ENCODE measurements around the gene FAM149A.

FAM149A gene

DNA sequence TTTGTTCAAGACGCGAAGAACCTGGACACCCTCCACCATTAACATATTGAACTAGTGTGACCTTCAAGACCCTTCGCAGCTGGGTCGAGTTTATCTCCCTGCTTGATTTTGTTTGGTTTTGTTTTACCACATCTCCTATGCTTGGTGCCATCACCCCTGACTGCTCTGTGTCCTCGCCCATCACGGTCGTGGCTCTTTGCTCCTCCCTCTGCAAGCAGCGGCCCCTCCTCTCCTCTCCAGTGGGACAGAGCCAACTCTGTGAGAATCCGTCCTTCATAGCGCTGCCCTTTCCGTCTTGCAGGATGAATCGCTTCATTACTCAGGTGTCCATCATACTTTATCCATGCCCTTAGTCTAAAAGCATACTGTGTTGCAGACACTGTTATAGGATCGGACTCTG lies 9.1 kb upstream of the FAM149A start:
- H3K27ac ChIP-seq (ENCODE audit: low read depth, low read length), result no peak overlapping the region
- no peaks in the 10 kb centered on the region for H3K27me3 ChIP-seq (ENCODE audit: low read length)
- H3K36me3 ChIP-seq (ENCODE audit: low read length), result no peaks in the 10 kb centered on the region
- H3K9me3 ChIP-seq (ENCODE audit: insufficient read depth, low read length), result no peaks in the 10 kb centered on the region
- no peaks in the 10 kb centered on the region for H3K9me2 ChIP-seq (replicated peaks; ENCODE audit: insufficient read depth, low read length)
- no peaks in the 10 kb centered on the region for H3K79me2 ChIP-seq (ENCODE audit: insufficient read depth, low read length)
- no peaks in the 10 kb centered on the region for H3F3A ChIP-seq (ENCODE audit: insufficient read depth)
- H3K4me3 ChIP-seq (ENCODE audit: insufficient read depth, low read length, poor library complexity, severe bottlenecking), result no peak overlapping the region
- H4K20me1 ChIP-seq (ENCODE audit: low read depth, low read length), result no peaks in the 10 kb centered on the region
- TF ChIP-seq, protein P1, sequence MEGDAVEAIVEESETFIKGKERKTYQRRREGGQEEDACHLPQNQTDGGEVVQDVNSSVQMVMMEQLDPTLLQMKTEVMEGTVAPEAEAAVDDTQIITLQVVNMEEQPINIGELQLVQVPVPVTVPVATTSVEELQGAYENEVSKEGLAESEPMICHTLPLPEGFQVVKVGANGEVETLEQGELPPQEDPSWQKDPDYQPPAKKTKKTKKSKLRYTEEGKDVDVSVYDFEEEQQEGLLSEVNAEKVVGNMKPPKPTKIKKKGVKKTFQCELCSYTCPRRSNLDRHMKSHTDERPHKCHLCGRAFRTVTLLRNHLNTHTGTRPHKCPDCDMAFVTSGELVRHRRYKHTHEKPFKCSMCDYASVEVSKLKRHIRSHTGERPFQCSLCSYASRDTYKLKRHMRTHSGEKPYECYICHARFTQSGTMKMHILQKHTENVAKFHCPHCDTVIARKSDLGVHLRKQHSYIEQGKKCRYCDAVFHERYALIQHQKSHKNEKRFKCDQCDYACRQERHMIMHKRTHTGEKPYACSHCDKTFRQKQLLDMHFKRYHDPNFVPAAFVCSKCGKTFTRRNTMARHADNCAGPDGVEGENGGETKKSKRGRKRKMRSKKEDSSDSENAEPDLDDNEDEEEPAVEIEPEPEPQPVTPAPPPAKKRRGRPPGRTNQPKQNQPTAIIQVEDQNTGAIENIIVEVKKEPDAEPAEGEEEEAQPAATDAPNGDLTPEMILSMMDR (IDR thresholded peaks at IDR 0.05; ENCODE audit: insufficient read depth, low read length, poor library complexity, severe bottlenecking), result no peak
- TF ChIP-seq EZH2phosphoT487 (conservative IDR thresholded peaks at IDR 0.05; ENCODE audit: low read length), result no peak
- no peak overlapping the region for H2AFZ ChIP-seq (ENCODE audit: low read depth, low read length, severe bottlenecking)
- H3K4me2 ChIP-seq (ENCODE audit: low read depth, low read length, poor library complexity, severe bottlenecking), result no peak overlapping the region
- no peak overlapping the region for H3K9ac ChIP-seq (ENCODE audit: low read length)

DNA sequence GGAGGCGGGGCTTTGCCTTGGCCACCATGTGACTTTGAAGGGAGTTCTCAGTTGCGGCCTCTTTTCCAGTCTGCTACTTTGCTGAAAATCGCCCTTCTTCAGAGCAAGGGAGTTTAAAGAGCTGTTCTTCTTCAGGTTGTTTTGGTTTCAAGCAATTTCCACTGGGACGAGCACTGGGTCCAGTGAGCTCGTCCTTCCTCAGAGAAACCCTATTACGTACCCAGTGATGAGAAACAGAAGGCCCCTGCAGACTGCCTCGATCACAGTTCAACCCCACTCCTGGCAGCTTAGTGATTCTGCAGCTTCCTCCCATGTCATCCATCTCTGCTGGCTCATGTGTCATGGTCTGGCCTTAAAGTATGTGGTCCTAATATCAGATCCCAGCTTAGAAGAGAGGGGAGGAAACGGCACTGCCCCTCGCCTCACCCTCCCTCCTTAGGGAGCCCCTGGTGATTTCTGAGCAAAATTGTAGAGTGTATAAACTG lies 7.8 kb upstream of the FAM149A start:
- Histone ChIP-seq H3K4me3 (ENCODE audit: insufficient read depth, low read length, poor library complexity, severe bottlenecking) (no peak overlapping the region), H3K27ac (ENCODE audit: low read depth, low read length) (no peak overlapping the region), H4K20me1 (ENCODE audit: low read depth, low read length) (no peaks in the 10 kb centered on the region), H3F3A (ENCODE audit: insufficient read depth) (no peaks in the 10 kb centered on the region), H2AFZ (ENCODE audit: low read depth, low read length, severe bottlenecking) (no peak overlapping the region), H3K9ac (ENCODE audit: low read length) (no peak overlapping the region), H3K36me3 (ENCODE audit: low read length) (no peaks in the 10 kb centered on the region), H3K9me3 (ENCODE audit: insufficient read depth, low read length) (no peaks in the 10 kb centered on the region), H3K4me2 (ENCODE audit: low read depth, low read length, poor library complexity, severe bottlenecking) (no peak overlapping the region), H3K79me2 (ENCODE audit: insufficient read depth, low read length) (no peaks in the 10 kb centered on the region), H3K27me3 (ENCODE audit: low read length) (no peaks in the 10 kb centered on the region), H3K9me2 (replicated peaks; ENCODE audit: insufficient read depth, low read length) (no peaks in the 10 kb centered on the region)
- no peak for TF ChIP-seq EZH2phosphoT487 (conservative IDR thresholded peaks at IDR 0.05; ENCODE audit: low read length)
- TF ChIP-seq, protein P1 (IDR thresholded peaks at IDR 0.05; ENCODE audit: insufficient read depth, low read length, poor library complexity, severe bottlenecking), result no peak

DNA sequence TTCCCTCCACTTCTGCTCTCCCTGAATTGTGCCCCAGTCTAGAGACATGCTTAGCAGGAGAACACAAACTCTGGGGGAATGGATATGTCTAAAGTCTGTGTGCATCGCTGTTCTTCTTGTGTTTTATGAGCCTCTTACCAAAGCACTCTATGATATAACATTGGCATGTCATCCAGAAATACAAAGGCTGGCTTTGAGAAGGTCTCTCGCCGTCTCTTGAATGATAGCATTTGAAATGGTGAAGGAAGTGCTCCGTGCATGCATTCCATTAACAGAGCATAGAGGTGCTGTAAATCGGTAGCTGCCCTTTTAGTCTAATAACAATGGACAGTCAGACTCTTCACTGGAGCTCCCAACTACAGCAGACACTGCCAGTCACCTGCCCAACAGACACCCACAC lies 7.1 kb upstream of the FAM149A start:
- TF ChIP-seq, protein P1 (IDR thresholded peaks at IDR 0.05; ENCODE audit: insufficient read depth, low read length, poor library complexity, severe bottlenecking), result no peak
- TF ChIP-seq EZH2phosphoT487 (conservative IDR thresholded peaks at IDR 0.05; ENCODE audit: low read length), result no peak
- no peak overlapping the region for H3K27ac ChIP-seq (ENCODE audit: low read depth, low read length)
- H2AFZ ChIP-seq (ENCODE audit: low read depth, low read length, severe bottlenecking), result no peak overlapping the region
- H3K4me2 ChIP-seq (ENCODE audit: low read depth, low read length, poor library complexity, severe bottlenecking), result no peak overlapping the region
- H3K27me3 ChIP-seq (ENCODE audit: low read length), result no peaks in the 10 kb centered on the region
- no peaks in the 10 kb centered on the region for H3K79me2 ChIP-seq (ENCODE audit: insufficient read depth, low read length)
- no peaks in the 10 kb centered on the region for H3K36me3 ChIP-seq (ENCODE audit: low read length)
- no peak overlapping the region for H3K4me3 ChIP-seq (ENCODE audit: insufficient read depth, low read length, poor library complexity, severe bottlenecking)
- no peaks in the 10 kb centered on the region for H3F3A ChIP-seq (ENCODE audit: insufficient read depth)
- H4K20me1 ChIP-seq (ENCODE audit: low read depth, low read length), result no peaks in the 10 kb centered on the region
- no peaks in the 10 kb centered on the region for H3K9me2 ChIP-seq (replicated peaks; ENCODE audit: insufficient read depth, low read length)
- H3K9me3 ChIP-seq (ENCODE audit: insufficient read depth, low read length), result no peaks in the 10 kb centered on the region
- H3K9ac ChIP-seq (ENCODE audit: low read length), result no peak overlapping the region
